ENCODE measurements around the gene SNX3. TPM values are rescaled to one million over a fixed set of nuclear protein-coding genes. Genes with fewer than 3 reads are reported as not detected.
"Not testable (repeated sequence)": the region's sequence is repeated elsewhere in the genome, so short reads cannot be mapped to it uniquely, and the experiment has no call there.

SNX3 gene
- 109 and 117 TPM in 2 replicates for total RNA-seq (2014; rRNA removed; shearing (Covaris generic))
- polyA plus RNA-seq (2014; cell fraction: nucleus; rRNA removed) = 56.7 and 76.3 TPM in 2 replicates

GRCh38 chr6:108260809-108261569 lies at the start of gene SNX3:
TSS of gene SNX3 (minus strand) at chr6:108261040. CDS start at chr6:108260921, 119 bp downstream.
- peak; percentile 92 for DNase-seq (ENCODE audit: extremely low read depth, low read depth)

- DNase-seq (ENCODE audit: extremely low read depth, low read depth) = no peak
These were observed 49.0 kb upstream of the SNX3 start for GRCh38 chr6:108309844-108310243.

GRCh38 chr6:108308641-108309040 lies 47.8 kb upstream of the SNX3 start:
- not testable (repeated sequence) for DNase-seq (ENCODE audit: extremely low read depth, low read depth)

- DNase-seq (ENCODE audit: extremely low read depth, low read depth) = no peak
These were observed 43.8 kb upstream of the SNX3 start for GRCh38 chr6:108304646-108305045.

GRCh38 chr6:108302386-108302785 lies 41.5 kb upstream of the SNX3 start:
- DNase-seq (ENCODE audit: extremely low read depth, low read depth) = no peak

- DNase-seq (ENCODE audit: extremely low read depth, low read depth) = no peak
These were observed 34.8 kb upstream of the SNX3 start for GRCh38 chr6:108295676-108296075.

- peak; percentile 68 for DNase-seq (ENCODE audit: extremely low read depth, low read depth)
These were observed 34.1 kb upstream of the SNX3 start, which contains the start of gene AFG1L for GRCh38 chr6:108294727-108295625. TSS of gene AFG1L (plus strand) at chr6:108295054. CDS start at chr6:108295080, 26 bp downstream.

- no peak for DNase-seq (ENCODE audit: extremely low read depth, low read depth)
These were observed 33.5 kb upstream of the SNX3 start for GRCh38 chr6:108294297-108294726.

- no peak for DNase-seq (ENCODE audit: extremely low read depth, low read depth)
These were observed 32.9 kb upstream of the SNX3 start for GRCh38 chr6:108293527-108294296.

GRCh38 chr6:108292561-108292960 lies 31.7 kb upstream of the SNX3 start:
- DNase-seq (ENCODE audit: extremely low read depth, low read depth) = not testable (repeated sequence)

GRCh38 chr6:108291091-108291490 lies 30.3 kb upstream of the SNX3 start:
- no peak for DNase-seq (ENCODE audit: extremely low read depth, low read depth)

GRCh38 chr6:108288742-108289141 lies 27.9 kb upstream of the SNX3 start:
- no peak for DNase-seq (ENCODE audit: extremely low read depth, low read depth)

- DNase-seq (ENCODE audit: extremely low read depth, low read depth) = no peak
These were observed 26.5 kb upstream of the SNX3 start for GRCh38 chr6:108287373-108287772.

- DNase-seq (ENCODE audit: extremely low read depth, low read depth) = no peak
These were observed 25.5 kb upstream of the SNX3 start for GRCh38 chr6:108286366-108286765.

- no peak for DNase-seq (ENCODE audit: extremely low read depth, low read depth)
These were observed 24.5 kb upstream of the SNX3 start for GRCh38 chr6:108285381-108285780.

GRCh38 chr6:108277831-108278230 lies 17.0 kb upstream of the SNX3 start:
- DNase-seq (ENCODE audit: extremely low read depth, low read depth) = no peak

GRCh38 chr6:108277295-108277694 lies 16.5 kb upstream of the SNX3 start:
- DNase-seq (ENCODE audit: extremely low read depth, low read depth) = no peak

GRCh38 chr6:108275976-108276375 lies 15.1 kb upstream of the SNX3 start:
- no peak for DNase-seq (ENCODE audit: extremely low read depth, low read depth)

- DNase-seq (ENCODE audit: extremely low read depth, low read depth) = no peak
These were observed 13.7 kb upstream of the SNX3 start for GRCh38 chr6:108274546-108274945.

- DNase-seq (ENCODE audit: extremely low read depth, low read depth) = not testable (repeated sequence)
These were observed 9.1 kb upstream of the SNX3 start for GRCh38 chr6:108269955-108270354.

GRCh38 chr6:108268845-108269244 lies 8.0 kb upstream of the SNX3 start:
- DNase-seq (ENCODE audit: extremely low read depth, low read depth) = no peak

Data from NCI-H460 (cell line).